GM12864 (cell line): ENCODE data around the gene TMEM145.

Source experiments
- DNase-seq: peaks from one replicate; pipeline ENCODE4 v3.0.0-alpha.2; 2011; ENCODE audit warnings: low read depth
- H3K4me3 ChIP-seq: 2 replicates; pipeline ENCODE4 v1.5.1; 2011; ENCODE audit warnings: mild to moderate bottlenecking, low read depth, low read length, control low read depth
- CTCF ChIP-seq: IDR thresholded peaks from 2 replicates; pipeline ENCODE4 v1.5.1; 2011; ENCODE audit warnings: low read depth, mild to moderate bottlenecking, moderate library complexity, low read length, control low read depth, inconsistent platforms; ENCODE audit errors: missing control alignments

Gene TMEM145

GRCh38 chr19:42369433-42370067 lies 56.4 kb downstream of the TMEM145 start:
- no peak for TF ChIP-seq CTCF
- H3K4me3 ChIP-seq, result no peak overlapping the region
- DNase-seq, result no peak

GRCh38 chr19:42370068-42370520 lies 57.0 kb downstream of the TMEM145 start:
- H3K4me3 ChIP-seq, result no peak overlapping the region
- no peak for DNase-seq
- TF ChIP-seq CTCF, result no peak

- no peak overlapping the region for H3K4me3 ChIP-seq
- DNase-seq, result no peak
- TF ChIP-seq CTCF, result no peak
Measured at GRCh38 chr19:42370626-42371175, 57.6 kb downstream of the TMEM145 start.
